H9 (cell line): Measurements from ENCODE around the gene POLN. TPM values are rescaled to one million over a fixed set of nuclear protein-coding genes. Genes with fewer than 3 reads are reported as not detected.

ENCODE experiments used
- DNase-seq: peaks from one replicate; pipeline ENCODE4 v3.0.0-alpha.2; 2017
- H2AFZ ChIP-seq: one replicate; pipeline ENCODE4 v1.6.1; 2013; ENCODE audit warnings: mild to moderate bottlenecking, low read length, control low read depth, moderate library complexity
- H2AK5ac ChIP-seq: 2 replicates; pipeline ENCODE4 v1.6.1; 2013; ENCODE audit warnings: low read length, control low read depth, mixed read lengths; ENCODE audit not compliant: insufficient read length
- H2BK120ac ChIP-seq: one replicate; pipeline ENCODE4 v1.6.1; 2013; ENCODE audit warnings: low read depth, mild to moderate bottlenecking, low read length, control low read depth, inconsistent platforms; ENCODE audit not compliant: poor library complexity, severe bottlenecking
- H2BK12ac ChIP-seq: 2 replicates; pipeline ENCODE4 v1.6.1; 2013; ENCODE audit warnings: low read length, control low read depth, mixed read lengths, low read depth; ENCODE audit not compliant: insufficient read length
- H2BK15ac ChIP-seq: 2 replicates; pipeline ENCODE4 v1.6.1; 2013; ENCODE audit warnings: low read depth, low read length, control low read depth
- H2BK20ac ChIP-seq: one replicate; pipeline ENCODE4 v1.6.1; 2013; ENCODE audit warnings: low read depth, mild to moderate bottlenecking, low read length, control low read depth, inconsistent platforms; ENCODE audit not compliant: poor library complexity, severe bottlenecking
- H2BK5ac ChIP-seq: 2 replicates; pipeline ENCODE4 v1.6.1; 2013; ENCODE audit warnings: low read length, control low read depth, mixed read lengths; ENCODE audit not compliant: insufficient read length
- H3K14ac ChIP-seq: 2 replicates; pipeline ENCODE4 v1.6.1; 2013; ENCODE audit warnings: low read length, control low read depth; ENCODE audit not compliant: insufficient read depth
- H3K18ac ChIP-seq: 2 replicates; pipeline ENCODE4 v1.6.1; 2013; ENCODE audit warnings: low read depth, mild to moderate bottlenecking, mixed read lengths, low read length, control low read depth; ENCODE audit not compliant: insufficient read length
- H3K23ac ChIP-seq: 2 replicates; pipeline ENCODE4 v1.6.1; 2013; ENCODE audit warnings: low read length, control low read depth, mixed read lengths, low read depth; ENCODE audit not compliant: insufficient read length
- H3K23me2 ChIP-seq: 2 replicates; pipeline ENCODE4 v1.6.1; 2013; ENCODE audit warnings: low read depth, mild to moderate bottlenecking, mixed read lengths, low read length, control low read depth; ENCODE audit not compliant: insufficient read length, poor library complexity, severe bottlenecking
- H3K27ac ChIP-seq: 2 replicates; pipeline ENCODE4 v1.5.1; 2013; ENCODE audit warnings: low read length, control low read depth, mixed read lengths, low read depth; ENCODE audit not compliant: insufficient read length
- H3K27me3 ChIP-seq: 2 replicates; pipeline ENCODE4 v1.6.1; 2013; ENCODE audit warnings: low read length, control low read depth, inconsistent platforms; ENCODE audit not compliant: insufficient read depth
- H3K4ac ChIP-seq: 2 replicates; pipeline ENCODE4 v1.6.1; 2013; ENCODE audit warnings: low read depth, mild to moderate bottlenecking, control low read depth, inconsistent platforms, low read length, moderate library complexity
- H3K4me1 ChIP-seq: 2 replicates; pipeline ENCODE4 v1.6.1; 2013; ENCODE audit warnings: low read length, control low read depth, inconsistent platforms; ENCODE audit not compliant: insufficient read depth
- H3K4me2 ChIP-seq: 2 replicates; pipeline ENCODE4 v1.6.1; 2013; ENCODE audit warnings: low read length, control low read depth, mixed read lengths; ENCODE audit not compliant: insufficient read length, insufficient read depth
- H3K56ac ChIP-seq: 2 replicates; pipeline ENCODE4 v1.6.1; 2013; ENCODE audit warnings: low read depth, mild to moderate bottlenecking, mixed read lengths, low read length, control low read depth; ENCODE audit not compliant: insufficient read length
- H3K79me1 ChIP-seq: 2 replicates; pipeline ENCODE4 v1.6.1; 2013; ENCODE audit warnings: low read depth, mild to moderate bottlenecking, moderate library complexity, low read length, control low read depth, inconsistent platforms; ENCODE audit not compliant: insufficient read depth, poor library complexity, severe bottlenecking
- H3K79me2 ChIP-seq: 2 replicates; pipeline ENCODE4 v1.6.1; 2013; ENCODE audit warnings: low read length, control low read depth, inconsistent platforms; ENCODE audit not compliant: insufficient read depth
- H3K9ac ChIP-seq: 2 replicates; pipeline ENCODE4 v1.6.1; 2013; ENCODE audit warnings: low read length, control low read depth, mixed read lengths; ENCODE audit not compliant: insufficient read length; ENCODE audit errors: extremely low read depth
- H3K9me3 ChIP-seq: one replicate; pipeline ENCODE4 v1.6.1; 2013; ENCODE audit warnings: low read depth, low read length, inconsistent platforms; ENCODE audit not compliant: control insufficient read depth
- H3T11ph ChIP-seq: one replicate; pipeline ENCODE4 v1.6.1; 2013; ENCODE audit warnings: mild to moderate bottlenecking, low read length, control low read depth, inconsistent platforms
- H4K20me1 ChIP-seq: one replicate; pipeline ENCODE4 v1.6.1; 2013; ENCODE audit not compliant: control insufficient read depth, insufficient read length, insufficient read depth
- H4K5ac ChIP-seq: 2 replicates; pipeline ENCODE4 v1.6.1; 2013; ENCODE audit warnings: low read depth, mild to moderate bottlenecking, mixed read lengths, low read length, control low read depth; ENCODE audit not compliant: insufficient read length
- H4K8ac ChIP-seq: replicated peaks from 2 replicates; pipeline ENCODE4 v1.6.1; 2013; ENCODE audit warnings: low read length, control low read depth, mixed read lengths, low read depth; ENCODE audit not compliant: insufficient read length
- H4K91ac ChIP-seq: 2 replicates; pipeline ENCODE4 v1.6.1; 2013; ENCODE audit warnings: low read depth, mild to moderate bottlenecking, moderate library complexity, mixed read lengths, low read length, control low read depth; ENCODE audit not compliant: insufficient read length
- H3K27ac Mint-ChIP-seq, 3 experiments: 2 replicates in 2 of 3; 3 replicates in 1 of 3; pipeline ENCODE4 v1.8.0; 2020 to 2021; ENCODE audit warnings: mixed read lengths in 3 of 3, mild to moderate bottlenecking in 1 of 3, moderate library complexity in 1 of 3
- H3K27me3 Mint-ChIP-seq: 2 replicates; pipeline ENCODE4 v1.8.0; 2021; ENCODE audit warnings: low read depth, mild to moderate bottlenecking, moderate library complexity, mixed read lengths
- H3K36me3 Mint-ChIP-seq, 3 experiments: 2 replicates in 2 of 3; 3 replicates in 1 of 3; pipeline ENCODE4 v1.8.0; 2020 to 2021; ENCODE audit warnings: low read depth in 3 of 3, mixed read lengths in 3 of 3; ENCODE audit not compliant: insufficient read depth in 1 of 3
- H3K4me1 Mint-ChIP-seq, 2 experiments: 2 replicates each; pipeline ENCODE4 v1.8.0; 2020; ENCODE audit warnings: mixed read lengths in 2 of 2
- H3K4me3 Mint-ChIP-seq, 2 experiments: 2 replicates in 1 of 2; 3 replicates in 1 of 2; pipeline ENCODE4 v1.8.0; 2020 to 2021; ENCODE audit warnings: mild to moderate bottlenecking in 2 of 2, mixed read lengths in 2 of 2, moderate library complexity in 1 of 2
- H3K9me3 Mint-ChIP-seq, 2 experiments: 2 replicates in 1 of 2; 3 replicates in 1 of 2; pipeline ENCODE4 v1.8.0; 2020; ENCODE audit warnings: mild to moderate bottlenecking in 2 of 2, mixed read lengths in 2 of 2, moderate library complexity in 1 of 2
- CTCF ChIP-seq: fragments of 200-600 bp; sonication (generic); conservative IDR thresholded peaks from 3 replicates; pipeline ENCODE4 v1.8.0; 2021; ENCODE audit warnings: antibody characterized with exemption, mild to moderate bottlenecking
- WGBS: extraction: QIAGEN DNeasy Blood & Tissue Kit; methylation state at CpG from one replicate; pipeline ENCODE4 v1.1.7; 2013; ENCODE audit warnings: missing lambda C conversion rate, low lambda C conversion rate, mixed read lengths; ENCODE audit not compliant: insufficient read length; ENCODE audit errors: extremely low coverage; 5-methylcytosine and 5-hydroxymethylcytosine counted together
- total RNA-seq: library from RNA; stranded (reverse); gene quantifications from 2 replicates; pipeline ENCODE4 v1.2.1, GENCODE V29; 2021

Gene POLN
- total RNA-seq, 1 experiment from 2014 or later = 0.74 TPM

DNA sequence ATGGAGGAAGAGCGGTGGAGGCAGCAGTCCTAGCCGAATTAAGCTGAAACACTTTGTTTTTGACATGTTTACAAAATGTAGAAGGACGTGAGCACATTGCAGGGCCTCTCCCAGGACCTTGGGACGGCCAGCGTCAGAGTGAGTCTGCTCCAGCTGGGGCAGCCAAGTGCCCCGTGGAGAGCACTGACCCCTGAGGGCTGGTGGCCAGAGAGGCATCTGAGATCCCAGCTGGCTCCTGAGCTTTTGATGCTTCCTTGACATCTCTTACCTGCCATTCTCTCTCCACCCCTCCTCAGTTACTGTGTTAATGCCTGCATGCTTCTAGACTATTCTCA is 158.1 kb downstream of the POLN start:
- Histone ChIP-seq H3T11ph (no peak overlapping the region), H3K9me3 (no peaks in the 10 kb centered on the region), H4K5ac (no peak overlapping the region), H3K79me2 (no peaks in the 10 kb centered on the region), H4K20me1 (no peaks in the 10 kb centered on the region), H3K23ac (no peak overlapping the region), H3K23me2 (no peaks in the 10 kb centered on the region), H2BK5ac (no peak overlapping the region), H3K4ac (no peak overlapping the region), H3K9ac (no peak overlapping the region), H2BK120ac (no peak overlapping the region), H3K79me1 (no peaks in the 10 kb centered on the region), H2BK20ac (no peak overlapping the region), H3K4me1 (no peaks in the 10 kb centered on the region), H3K56ac (no peak overlapping the region), H3K4me2 (no peak overlapping the region), H3K18ac (no peak overlapping the region), H3K27ac (no peak overlapping the region), H2AFZ (no peak overlapping the region), H2AK5ac (no peak overlapping the region), H4K91ac (no peak overlapping the region), H3K27me3 (no peaks in the 10 kb centered on the region), H2BK15ac (no peak overlapping the region), H4K8ac (no peak overlapping the region), H3K14ac (no peak overlapping the region), H2BK12ac (no peak overlapping the region)
- no peak overlapping the region for H3K4me3 Mint-ChIP-seq
- no peak overlapping the region for H3K27ac Mint-ChIP-seq
- DNase-seq = no peak
- TF ChIP-seq CTCF = no peak
- H3K36me3 Mint-ChIP-seq = no peaks in the 10 kb centered on the region
- H3K4me1 Mint-ChIP-seq = no peaks in the 10 kb centered on the region
- H3K27me3 Mint-ChIP-seq = peaks cover 8% of the 10 kb centered on the region
- WGBS = no CpG with 5 or more reads among the region's 6 CpGs
- H3K9me3 Mint-ChIP-seq = no peaks in the 10 kb centered on the region
